ENCODE measurements around the gene SIPA1L2.

The SIPA1L2 gene

DNA sequence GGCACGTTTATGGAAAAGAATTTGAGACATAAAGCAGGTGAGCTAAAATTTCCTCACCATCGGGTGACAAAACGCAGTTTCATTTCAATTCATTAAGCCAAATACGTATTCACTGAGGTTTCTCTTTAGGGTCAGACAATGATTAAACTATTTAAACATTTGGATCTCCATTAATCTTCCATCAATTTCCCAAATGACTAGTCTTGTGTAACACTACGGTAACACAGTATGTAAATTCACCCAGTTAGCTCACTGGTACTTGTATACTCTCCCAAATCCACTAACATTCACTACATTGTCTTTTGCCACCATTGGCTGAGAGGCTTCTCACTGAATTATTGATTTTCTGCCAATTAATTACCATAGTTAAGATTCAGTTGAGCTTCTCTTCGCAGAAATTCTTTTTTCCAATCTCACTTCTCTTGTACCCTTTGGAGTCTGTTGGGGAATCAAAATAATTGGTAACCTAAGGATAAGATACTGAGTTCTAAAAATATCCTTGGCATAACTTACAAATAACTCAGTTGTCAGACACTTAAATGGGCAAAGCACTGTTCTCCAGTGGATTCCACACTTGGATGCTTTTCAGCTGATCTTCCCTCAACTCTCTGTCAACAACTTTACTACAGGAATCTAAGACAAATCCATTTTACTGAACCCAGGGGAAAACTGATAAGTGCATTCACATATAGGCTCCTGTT lies 40.7 kb downstream of the SIPA1L2 start:
- no peak for DNase-seq

DNA sequence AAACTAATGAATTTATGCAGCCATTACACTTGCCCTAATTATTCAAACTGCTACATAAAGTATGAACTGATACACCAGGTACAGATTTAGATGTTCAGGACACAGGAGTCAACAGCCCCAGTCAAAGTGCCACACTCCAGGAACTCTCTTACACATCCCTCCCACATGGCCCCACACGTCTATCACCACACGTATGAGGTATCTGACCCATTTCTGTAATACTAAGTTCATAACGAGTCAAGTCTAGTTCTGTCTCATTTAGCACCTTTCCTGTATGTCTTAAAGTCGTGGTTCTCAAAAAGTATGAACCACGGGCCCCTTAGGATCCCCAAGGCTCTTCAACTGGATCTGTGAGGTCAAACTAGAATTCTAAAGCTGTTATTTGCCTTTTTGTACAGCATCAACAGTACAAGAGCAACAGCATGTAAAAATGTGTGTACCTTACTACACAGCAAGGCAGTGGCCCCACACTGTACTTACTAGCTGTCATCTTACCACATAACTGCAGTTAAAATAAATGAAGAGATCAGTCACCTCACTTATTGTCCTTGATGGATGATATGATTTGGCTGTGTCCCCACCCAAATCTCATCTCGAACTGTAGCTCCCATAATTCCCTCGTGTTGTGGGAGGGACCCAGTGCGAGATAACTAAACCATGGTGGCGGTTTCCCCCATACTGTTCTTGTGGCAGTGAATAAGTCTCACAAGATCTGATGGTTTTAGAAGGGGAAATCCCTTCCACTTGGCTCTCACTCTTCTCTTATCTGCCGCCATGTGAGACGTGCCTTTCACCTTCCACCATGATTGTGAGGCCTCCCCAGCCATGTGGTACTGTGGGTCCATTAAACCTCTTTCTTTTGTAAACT lies 42.6 kb downstream of the SIPA1L2 start:
- no peak for DNase-seq

DNA sequence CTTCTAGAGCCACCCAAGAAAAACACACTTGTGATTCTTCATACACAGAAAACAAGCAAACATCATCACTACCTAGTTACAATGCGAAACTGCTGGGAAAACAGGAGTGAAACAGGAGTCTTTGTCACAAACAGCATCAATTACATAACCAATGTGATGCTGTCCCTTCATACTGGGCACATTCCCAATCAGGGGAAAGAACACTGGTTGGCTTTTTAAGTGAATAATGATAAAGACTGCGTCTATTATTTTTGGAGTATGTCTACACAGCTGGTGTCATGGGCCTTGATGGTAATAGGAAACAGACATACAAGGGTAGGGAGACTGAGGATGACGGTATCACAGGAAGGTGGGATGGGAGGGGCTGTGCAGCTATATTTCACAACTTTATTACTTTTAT lies 43.3 kb downstream of the SIPA1L2 start:
- no peak for DNase-seq

DNA sequence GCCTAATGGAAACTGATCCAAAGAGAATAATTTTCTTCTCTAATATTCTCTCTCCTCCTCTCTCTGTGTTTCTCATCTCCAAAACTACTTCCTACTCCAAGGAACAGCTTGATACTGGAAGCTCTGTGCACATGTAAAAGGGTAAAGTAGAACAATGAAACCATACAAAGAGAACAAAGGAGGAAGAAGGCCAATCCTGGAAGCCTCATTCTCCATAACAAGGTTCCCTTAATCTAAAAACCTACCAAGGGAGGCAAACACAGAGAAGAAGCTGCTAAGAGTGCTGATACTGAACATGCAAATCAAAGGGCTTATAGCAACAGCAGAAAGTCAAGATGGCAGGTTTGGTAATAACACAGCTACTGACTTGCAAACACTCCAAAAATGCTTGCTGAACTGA lies 44.4 kb downstream of the SIPA1L2 start:
- no peak for DNase-seq

DNA sequence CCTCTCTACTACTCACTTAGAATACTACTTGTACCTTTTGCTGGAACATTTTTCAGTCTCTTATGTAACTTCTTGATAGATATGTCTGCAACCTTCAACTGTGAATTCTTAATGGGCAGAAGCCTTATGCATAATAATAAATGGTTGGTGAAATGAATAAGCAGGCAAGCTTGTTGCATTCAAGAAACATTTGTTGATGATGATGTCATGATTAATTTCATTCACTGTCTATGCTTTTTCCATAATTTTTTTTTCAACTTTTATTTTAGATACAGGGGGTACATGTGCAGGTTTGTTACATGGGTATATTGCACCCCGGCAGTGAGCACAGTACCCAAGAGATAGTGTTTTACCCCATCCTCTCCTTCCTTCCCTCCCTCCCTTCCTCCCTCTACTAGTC lies 48.0 kb downstream of the SIPA1L2 start:
- no peak for DNase-seq
